H9 (cell line): ENCODE results near the gene TEX12. TPM values are rescaled to one million over a fixed set of nuclear protein-coding genes. Genes with fewer than 3 reads are reported as not detected.

Source experiments
- DNase-seq: peaks from one replicate; pipeline ENCODE4 v3.0.0-alpha.2; 2017
- H2AFZ ChIP-seq: one replicate; pipeline ENCODE4 v1.6.1; 2013; ENCODE audit warnings: mild to moderate bottlenecking, low read length, control low read depth, moderate library complexity
- H2AK5ac ChIP-seq: 2 replicates; pipeline ENCODE4 v1.6.1; 2013; ENCODE audit warnings: low read length, control low read depth, mixed read lengths; ENCODE audit not compliant: insufficient read length
- H2BK120ac ChIP-seq: one replicate; pipeline ENCODE4 v1.6.1; 2013; ENCODE audit warnings: low read depth, mild to moderate bottlenecking, low read length, control low read depth, inconsistent platforms; ENCODE audit not compliant: poor library complexity, severe bottlenecking
- H2BK12ac ChIP-seq: 2 replicates; pipeline ENCODE4 v1.6.1; 2013; ENCODE audit warnings: low read length, control low read depth, mixed read lengths, low read depth; ENCODE audit not compliant: insufficient read length
- H2BK15ac ChIP-seq: 2 replicates; pipeline ENCODE4 v1.6.1; 2013; ENCODE audit warnings: low read depth, low read length, control low read depth
- H2BK20ac ChIP-seq: one replicate; pipeline ENCODE4 v1.6.1; 2013; ENCODE audit warnings: low read depth, mild to moderate bottlenecking, low read length, control low read depth, inconsistent platforms; ENCODE audit not compliant: poor library complexity, severe bottlenecking
- H2BK5ac ChIP-seq: 2 replicates; pipeline ENCODE4 v1.6.1; 2013; ENCODE audit warnings: low read length, control low read depth, mixed read lengths; ENCODE audit not compliant: insufficient read length
- H3K14ac ChIP-seq: 2 replicates; pipeline ENCODE4 v1.6.1; 2013; ENCODE audit warnings: low read length, control low read depth; ENCODE audit not compliant: insufficient read depth
- H3K18ac ChIP-seq: 2 replicates; pipeline ENCODE4 v1.6.1; 2013; ENCODE audit warnings: low read depth, mild to moderate bottlenecking, mixed read lengths, low read length, control low read depth; ENCODE audit not compliant: insufficient read length
- H3K23ac ChIP-seq: 2 replicates; pipeline ENCODE4 v1.6.1; 2013; ENCODE audit warnings: low read length, control low read depth, mixed read lengths, low read depth; ENCODE audit not compliant: insufficient read length
- H3K23me2 ChIP-seq: 2 replicates; pipeline ENCODE4 v1.6.1; 2013; ENCODE audit warnings: low read depth, mild to moderate bottlenecking, mixed read lengths, low read length, control low read depth; ENCODE audit not compliant: insufficient read length, poor library complexity, severe bottlenecking
- H3K27ac ChIP-seq: 2 replicates; pipeline ENCODE4 v1.5.1; 2013; ENCODE audit warnings: low read length, control low read depth, mixed read lengths, low read depth; ENCODE audit not compliant: insufficient read length
- H3K27me3 ChIP-seq: 2 replicates; pipeline ENCODE4 v1.6.1; 2013; ENCODE audit warnings: low read length, control low read depth, inconsistent platforms; ENCODE audit not compliant: insufficient read depth
- H3K4ac ChIP-seq: 2 replicates; pipeline ENCODE4 v1.6.1; 2013; ENCODE audit warnings: low read depth, mild to moderate bottlenecking, control low read depth, inconsistent platforms, low read length, moderate library complexity
- H3K4me1 ChIP-seq: 2 replicates; pipeline ENCODE4 v1.6.1; 2013; ENCODE audit warnings: low read length, control low read depth, inconsistent platforms; ENCODE audit not compliant: insufficient read depth
- H3K4me2 ChIP-seq: 2 replicates; pipeline ENCODE4 v1.6.1; 2013; ENCODE audit warnings: low read length, control low read depth, mixed read lengths; ENCODE audit not compliant: insufficient read length, insufficient read depth
- H3K56ac ChIP-seq: 2 replicates; pipeline ENCODE4 v1.6.1; 2013; ENCODE audit warnings: low read depth, mild to moderate bottlenecking, mixed read lengths, low read length, control low read depth; ENCODE audit not compliant: insufficient read length
- H3K79me1 ChIP-seq: 2 replicates; pipeline ENCODE4 v1.6.1; 2013; ENCODE audit warnings: low read depth, mild to moderate bottlenecking, moderate library complexity, low read length, control low read depth, inconsistent platforms; ENCODE audit not compliant: insufficient read depth, poor library complexity, severe bottlenecking
- H3K79me2 ChIP-seq: 2 replicates; pipeline ENCODE4 v1.6.1; 2013; ENCODE audit warnings: low read length, control low read depth, inconsistent platforms; ENCODE audit not compliant: insufficient read depth
- H3K9ac ChIP-seq: 2 replicates; pipeline ENCODE4 v1.6.1; 2013; ENCODE audit warnings: low read length, control low read depth, mixed read lengths; ENCODE audit not compliant: insufficient read length; ENCODE audit errors: extremely low read depth
- H3K9me3 ChIP-seq: one replicate; pipeline ENCODE4 v1.6.1; 2013; ENCODE audit warnings: low read depth, low read length, inconsistent platforms; ENCODE audit not compliant: control insufficient read depth
- H3T11ph ChIP-seq: one replicate; pipeline ENCODE4 v1.6.1; 2013; ENCODE audit warnings: mild to moderate bottlenecking, low read length, control low read depth, inconsistent platforms
- H4K20me1 ChIP-seq: one replicate; pipeline ENCODE4 v1.6.1; 2013; ENCODE audit not compliant: control insufficient read depth, insufficient read length, insufficient read depth
- H4K5ac ChIP-seq: 2 replicates; pipeline ENCODE4 v1.6.1; 2013; ENCODE audit warnings: low read depth, mild to moderate bottlenecking, mixed read lengths, low read length, control low read depth; ENCODE audit not compliant: insufficient read length
- H4K8ac ChIP-seq: replicated peaks from 2 replicates; pipeline ENCODE4 v1.6.1; 2013; ENCODE audit warnings: low read length, control low read depth, mixed read lengths, low read depth; ENCODE audit not compliant: insufficient read length
- H4K91ac ChIP-seq: 2 replicates; pipeline ENCODE4 v1.6.1; 2013; ENCODE audit warnings: low read depth, mild to moderate bottlenecking, moderate library complexity, mixed read lengths, low read length, control low read depth; ENCODE audit not compliant: insufficient read length
- H3K27ac Mint-ChIP-seq, 3 experiments: 2 replicates in 2 of 3; 3 replicates in 1 of 3; pipeline ENCODE4 v1.8.0; 2020 to 2021; ENCODE audit warnings: mixed read lengths in 3 of 3, mild to moderate bottlenecking in 1 of 3, moderate library complexity in 1 of 3
- H3K27me3 Mint-ChIP-seq: 2 replicates; pipeline ENCODE4 v1.8.0; 2021; ENCODE audit warnings: low read depth, mild to moderate bottlenecking, moderate library complexity, mixed read lengths
- H3K36me3 Mint-ChIP-seq, 3 experiments: 2 replicates in 2 of 3; 3 replicates in 1 of 3; pipeline ENCODE4 v1.8.0; 2020 to 2021; ENCODE audit warnings: low read depth in 3 of 3, mixed read lengths in 3 of 3; ENCODE audit not compliant: insufficient read depth in 1 of 3
- H3K4me1 Mint-ChIP-seq, 2 experiments: 2 replicates each; pipeline ENCODE4 v1.8.0; 2020; ENCODE audit warnings: mixed read lengths in 2 of 2
- H3K4me3 Mint-ChIP-seq, 2 experiments: 2 replicates in 1 of 2; 3 replicates in 1 of 2; pipeline ENCODE4 v1.8.0; 2020 to 2021; ENCODE audit warnings: mild to moderate bottlenecking in 2 of 2, mixed read lengths in 2 of 2, moderate library complexity in 1 of 2
- H3K9me3 Mint-ChIP-seq, 2 experiments: 2 replicates in 1 of 2; 3 replicates in 1 of 2; pipeline ENCODE4 v1.8.0; 2020; ENCODE audit warnings: mild to moderate bottlenecking in 2 of 2, mixed read lengths in 2 of 2, moderate library complexity in 1 of 2
- WGBS: extraction: QIAGEN DNeasy Blood & Tissue Kit; methylation state at CpG from one replicate; pipeline ENCODE4 v1.1.7; 2013; ENCODE audit warnings: missing lambda C conversion rate, low lambda C conversion rate, mixed read lengths; ENCODE audit not compliant: insufficient read length; ENCODE audit errors: extremely low coverage; 5-methylcytosine and 5-hydroxymethylcytosine counted together
- total RNA-seq: library from RNA; stranded (reverse); gene quantifications from 2 replicates; pipeline ENCODE4 v1.2.1, GENCODE V29; 2021
- TF ChIP-seq, protein P1 (sequence below): fragments of 200-600 bp; sonication (generic); conservative IDR thresholded peaks from 3 replicates; pipeline ENCODE4 v1.8.0; 2021; ENCODE audit warnings: antibody characterized with exemption, mild to moderate bottlenecking

TEX12 gene
- total RNA-seq, 1 experiment from 2014 or later = 0.31 TPM

- WGBS = no CpG with 5 or more reads among the region's 3 CpGs
Observed at GRCh38 chr11:112212290-112212689, 45.1 kb downstream of the TEX12 start.

More at GRCh38 chr11:112212290-112212689, 45.1 kb downstream of the TEX12 start:
- H3K9me3 Mint-ChIP-seq = no peaks in the 10 kb centered on the region
- H2BK120ac ChIP-seq = no peak overlapping the region
- H2AK5ac ChIP-seq = no peak overlapping the region
- no peak overlapping the region for H3K27ac ChIP-seq
- H3K4me1 ChIP-seq = no peaks in the 10 kb centered on the region
- peaks cover 13% of the 10 kb centered on the region for H3K27me3 Mint-ChIP-seq
- no peak overlapping the region for H4K8ac ChIP-seq
- H4K20me1 ChIP-seq = no peaks in the 10 kb centered on the region
- H3K27ac Mint-ChIP-seq = no peak overlapping the region
- H3T11ph ChIP-seq = no peak overlapping the region
- TF ChIP-seq, protein P1, sequence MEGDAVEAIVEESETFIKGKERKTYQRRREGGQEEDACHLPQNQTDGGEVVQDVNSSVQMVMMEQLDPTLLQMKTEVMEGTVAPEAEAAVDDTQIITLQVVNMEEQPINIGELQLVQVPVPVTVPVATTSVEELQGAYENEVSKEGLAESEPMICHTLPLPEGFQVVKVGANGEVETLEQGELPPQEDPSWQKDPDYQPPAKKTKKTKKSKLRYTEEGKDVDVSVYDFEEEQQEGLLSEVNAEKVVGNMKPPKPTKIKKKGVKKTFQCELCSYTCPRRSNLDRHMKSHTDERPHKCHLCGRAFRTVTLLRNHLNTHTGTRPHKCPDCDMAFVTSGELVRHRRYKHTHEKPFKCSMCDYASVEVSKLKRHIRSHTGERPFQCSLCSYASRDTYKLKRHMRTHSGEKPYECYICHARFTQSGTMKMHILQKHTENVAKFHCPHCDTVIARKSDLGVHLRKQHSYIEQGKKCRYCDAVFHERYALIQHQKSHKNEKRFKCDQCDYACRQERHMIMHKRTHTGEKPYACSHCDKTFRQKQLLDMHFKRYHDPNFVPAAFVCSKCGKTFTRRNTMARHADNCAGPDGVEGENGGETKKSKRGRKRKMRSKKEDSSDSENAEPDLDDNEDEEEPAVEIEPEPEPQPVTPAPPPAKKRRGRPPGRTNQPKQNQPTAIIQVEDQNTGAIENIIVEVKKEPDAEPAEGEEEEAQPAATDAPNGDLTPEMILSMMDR = no peak
- H3K9ac ChIP-seq = no peak overlapping the region
- no peak overlapping the region for H4K91ac ChIP-seq
- no peak overlapping the region for H2BK12ac ChIP-seq
- H3K18ac ChIP-seq = no peak overlapping the region
- no peak overlapping the region for H2BK15ac ChIP-seq
- H3K4ac ChIP-seq = no peak overlapping the region
- no peak overlapping the region for H3K14ac ChIP-seq
- H3K79me2 ChIP-seq = no peaks in the 10 kb centered on the region
- H4K5ac ChIP-seq = no peak overlapping the region
- H3K9me3 ChIP-seq = no peaks in the 10 kb centered on the region
- H3K4me3 Mint-ChIP-seq = no peak overlapping the region
- H3K79me1 ChIP-seq = no peaks in the 10 kb centered on the region
- H3K4me2 ChIP-seq = no peak overlapping the region
- H3K27me3 ChIP-seq = no peaks in the 10 kb centered on the region
- no peak overlapping the region for H2BK20ac ChIP-seq
- no peaks in the 10 kb centered on the region for H3K36me3 Mint-ChIP-seq
- H3K23me2 ChIP-seq = no peaks in the 10 kb centered on the region
- H3K23ac ChIP-seq = no peak overlapping the region
- no peak overlapping the region for H3K56ac ChIP-seq
- H2BK5ac ChIP-seq = no peak overlapping the region
- no peaks in the 10 kb centered on the region for H3K4me1 Mint-ChIP-seq
- H2AFZ ChIP-seq = no peak overlapping the region
- DNase-seq = no peak
